ENCODE results near the gene TAF9B.
"Not testable (repeated sequence)": the region's sequence is repeated elsewhere in the genome, so short reads cannot be mapped to it uniquely, and the experiment has no call there.

The TAF9B gene

DNA sequence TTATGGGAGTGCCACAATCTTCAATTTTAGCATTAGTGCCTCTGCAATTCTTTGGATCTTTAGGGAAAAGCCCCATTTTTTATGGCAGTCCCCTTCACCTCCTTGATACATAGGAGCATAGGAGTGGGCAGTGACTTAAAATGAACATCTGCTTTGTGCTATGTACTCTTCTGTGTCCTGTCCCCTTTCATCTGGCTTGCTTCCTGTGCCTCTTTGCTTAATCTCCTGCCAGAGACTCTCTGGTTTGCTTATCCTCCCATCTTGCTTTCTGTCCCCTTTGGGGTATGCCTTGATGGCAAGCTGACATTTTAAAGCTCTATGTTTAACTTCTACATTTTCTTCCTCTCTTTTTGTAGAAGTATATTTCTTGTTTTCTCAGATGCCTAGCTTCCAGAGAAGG lies 23.1 kb downstream of the TAF9B start:
- no peak for DNase-seq

DNA sequence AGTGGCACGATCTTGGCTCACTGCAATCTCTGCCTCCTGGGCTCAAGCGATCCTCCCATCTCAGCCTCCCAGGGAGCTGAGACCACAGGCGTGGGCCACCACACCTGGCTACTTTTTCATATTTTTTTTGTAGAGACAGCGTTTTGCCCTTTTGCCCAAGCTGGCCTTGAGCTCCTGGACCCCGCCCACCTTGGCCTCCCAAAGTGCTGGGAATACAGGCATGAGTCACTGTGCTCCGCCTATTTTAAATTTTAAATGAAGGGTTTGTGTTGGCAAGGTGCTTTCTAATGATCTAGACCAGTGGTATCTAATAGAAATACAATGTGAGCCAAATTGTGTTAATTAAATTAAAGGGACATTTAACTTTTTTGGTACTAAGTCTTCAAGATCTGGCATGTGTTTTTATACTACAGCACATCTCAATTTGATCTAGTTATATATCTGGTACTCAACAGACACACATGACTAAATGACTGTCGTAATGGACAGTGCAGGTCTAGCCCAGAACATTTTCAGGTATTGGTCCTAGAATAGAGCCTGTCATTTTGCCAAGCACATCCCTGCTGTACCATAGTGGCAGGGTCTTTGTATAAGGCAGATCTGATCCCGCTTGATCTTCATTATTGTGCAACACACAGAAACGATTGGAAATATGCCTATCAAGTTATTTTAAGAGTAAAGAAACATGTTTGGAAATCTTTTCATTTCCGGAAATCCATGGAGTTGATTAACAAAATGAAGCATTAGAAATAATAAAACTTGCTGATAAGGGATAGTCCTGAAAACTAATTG lies 28.1 kb downstream of the TAF9B start:
- no peak for DNase-seq

DNA sequence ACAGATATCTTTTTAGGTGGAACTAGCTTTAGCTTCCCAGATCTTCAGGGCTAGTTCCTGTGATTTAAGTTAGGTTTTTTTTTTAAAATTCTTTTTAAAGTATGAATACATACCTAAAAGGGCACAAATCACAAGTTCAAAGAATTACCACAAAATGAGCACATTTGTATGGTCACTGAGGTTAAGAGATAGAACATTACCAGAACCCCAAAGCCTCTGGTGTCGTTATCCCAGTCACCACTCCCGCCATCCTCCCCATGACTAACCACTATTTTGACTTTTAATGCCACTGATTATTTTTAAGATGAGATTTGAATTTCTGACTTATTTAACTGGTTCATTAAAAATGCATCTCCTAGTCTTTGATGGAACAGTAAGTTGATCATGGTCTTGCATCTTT lies 30.0 kb downstream of the TAF9B start:
- no peak for DNase-seq

GRCh38 chrX:78106651-78106986 lies 32.8 kb downstream of the TAF9B start:
- no peak for DNase-seq

- no peak for DNase-seq
Measured at GRCh38 chrX:78105944-78106650, 33.4 kb downstream of the TAF9B start.

DNA sequence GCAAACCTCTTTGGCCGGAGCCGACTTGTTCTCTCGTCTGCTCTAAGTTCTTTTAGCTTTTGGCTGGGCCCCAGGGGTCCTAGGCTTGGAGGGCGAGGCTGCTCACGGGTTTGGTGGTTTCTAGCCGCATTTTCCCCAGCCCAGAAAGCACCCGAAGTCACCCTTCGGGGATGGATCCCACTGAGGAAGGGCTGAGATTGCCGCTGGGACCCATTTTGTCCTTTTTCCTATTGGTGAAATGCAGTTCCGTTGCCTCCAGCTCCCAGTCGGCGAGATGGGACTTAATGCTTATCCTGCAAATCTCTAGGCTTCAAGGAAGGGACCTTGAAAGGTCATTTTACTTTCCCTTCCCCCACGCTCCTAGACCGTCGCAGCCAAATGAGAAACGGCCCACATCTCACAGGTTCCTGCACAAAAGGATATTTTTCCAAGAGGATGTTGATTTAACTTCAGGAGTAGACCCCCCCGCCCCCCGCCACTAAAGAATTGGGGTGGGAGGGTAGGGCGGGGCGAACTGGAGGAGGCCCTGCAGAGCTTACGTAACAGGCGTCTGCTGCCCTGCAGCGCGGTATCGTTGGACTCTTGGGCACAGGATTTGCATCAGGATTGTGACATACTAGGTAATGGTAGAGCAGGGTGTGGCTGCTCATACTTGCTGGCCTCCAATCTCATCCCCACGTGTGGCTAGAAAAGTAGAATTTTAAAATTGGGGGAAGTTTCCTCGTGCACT lies 34.8 kb downstream of the TAF9B start:
- peak in 46 of 58 donors; percentile 0 to 42 (median 6) for DNase-seq

- peak; percentile 39 to 95 (median 89) for DNase-seq
Measured at GRCh38 chrX:78103623-78104446, 35.6 kb downstream of the TAF9B start, which contains the start of gene PGK1. TSS of gene PGK1 (plus strand) at chrX:78104248. CDS start at chrX:78104341, 93 bp downstream.

GRCh38 chrX:78103001-78103622 lies 36.3 kb downstream of the TAF9B start:
- peak in 1 of 58 donors; percentile 5 for DNase-seq

GRCh38 chrX:78102091-78102490 lies 37.4 kb downstream of the TAF9B start:
- peak in 1 of 58 donors; percentile 0 for DNase-seq

DNA sequence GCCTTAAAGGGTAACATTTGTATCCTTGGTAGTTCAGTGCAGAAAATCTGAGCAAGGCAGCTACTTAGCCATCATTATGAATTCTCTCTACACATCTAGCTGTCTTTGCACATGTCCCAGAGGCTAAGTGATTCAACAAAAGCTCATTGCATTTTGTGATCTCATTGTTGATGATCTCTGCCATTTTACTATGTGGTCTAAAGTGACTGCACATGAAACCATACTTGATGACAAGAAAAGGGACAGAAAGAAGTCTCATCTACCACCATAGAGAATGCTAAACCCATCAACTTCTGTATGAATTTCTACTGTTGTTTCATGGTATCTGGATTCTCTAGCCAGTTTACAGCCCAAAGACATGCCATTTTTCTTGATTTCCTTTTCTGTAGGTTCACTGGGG lies 41.3 kb downstream of the TAF9B start:
- DNase-seq, result no peak

- DNase-seq, result no peak
Measured at GRCh38 chrX:78092296-78092695, 47.2 kb downstream of the TAF9B start.

DNA sequence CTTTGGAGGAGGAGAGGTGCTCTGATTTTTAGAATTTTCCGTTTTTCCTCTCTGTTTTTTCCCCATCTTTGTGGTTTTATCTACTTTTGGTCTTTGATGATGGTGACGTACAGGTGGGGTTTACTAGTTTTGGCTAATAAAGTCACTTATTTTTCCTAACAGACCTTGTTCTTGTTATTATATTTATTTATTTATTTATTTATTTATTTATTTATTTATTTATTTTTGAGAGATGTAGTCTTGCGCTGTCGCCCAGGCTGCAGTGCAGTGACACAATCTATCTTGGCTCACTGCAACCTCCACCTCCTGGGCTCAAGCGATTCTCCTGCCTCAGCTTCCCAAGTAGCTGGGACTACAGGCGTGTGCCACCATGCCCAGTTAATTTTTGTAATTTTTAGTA lies 58.0 kb downstream of the TAF9B start:
- DNase-seq, result not testable (repeated sequence)
